T-helper 2 cell (primary cell): ENCODE results near the gene ALPK3.
"Not testable (repeated sequence)": the region's sequence is repeated elsewhere in the genome, so short reads cannot be mapped to it uniquely, and the experiment has no call there.

Source experiments
- DNase-seq, 5 experiments: peaks; one replicate each; pipeline versions ENCODE4 v3.0.0 to v3.0.0-alpha.2; 2012 to 2022

ALPK3 gene

DNA sequence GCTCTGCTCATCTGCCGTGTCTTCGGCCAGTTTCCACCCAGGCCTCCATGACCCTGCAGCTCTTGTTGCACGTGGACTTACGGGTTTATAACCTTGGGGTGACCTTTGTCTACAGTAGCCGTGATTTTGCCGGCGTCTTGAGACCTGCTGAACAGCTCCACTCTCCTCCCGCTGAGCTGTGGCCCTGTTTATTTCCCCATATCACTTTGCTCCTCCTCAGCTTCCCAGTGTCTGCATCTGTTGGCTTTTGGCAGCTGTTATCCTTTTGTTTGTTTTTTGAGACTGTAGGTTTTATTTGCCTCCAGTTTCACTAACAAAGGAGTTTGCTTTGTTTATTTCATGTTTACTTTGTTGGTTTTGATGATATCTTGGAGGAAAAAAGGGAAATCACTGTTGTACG is 38.0 kb downstream of the ALPK3 start:
- DNase-seq: no peak

DNA sequence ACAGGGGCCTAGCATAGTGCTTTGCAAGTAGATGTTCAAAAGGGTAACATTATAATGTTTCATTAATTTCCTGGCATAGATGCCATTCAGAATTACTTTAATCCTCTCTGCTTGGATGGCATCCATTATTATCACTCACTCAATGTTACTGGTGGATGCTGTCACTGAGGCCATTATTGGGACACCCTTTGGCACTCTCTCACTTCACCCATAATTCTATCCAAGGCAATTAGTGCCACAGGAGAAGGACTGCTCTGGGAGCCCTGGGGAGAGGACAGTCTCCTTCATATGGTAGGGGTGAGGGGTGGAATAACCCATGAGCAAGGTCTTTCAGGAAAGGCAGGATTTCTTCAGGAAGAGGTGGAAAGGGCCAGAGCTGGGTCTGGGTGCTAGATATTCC is 38.6 kb downstream of the ALPK3 start:
- no peak for DNase-seq

GRCh38 chr15:84856731-84857417 is 39.7 kb downstream of the ALPK3 start:
- DNase-seq: no peak

- no peak for DNase-seq
Measured at GRCh38 chr15:84857418-84858004, 40.4 kb downstream of the ALPK3 start.

DNA sequence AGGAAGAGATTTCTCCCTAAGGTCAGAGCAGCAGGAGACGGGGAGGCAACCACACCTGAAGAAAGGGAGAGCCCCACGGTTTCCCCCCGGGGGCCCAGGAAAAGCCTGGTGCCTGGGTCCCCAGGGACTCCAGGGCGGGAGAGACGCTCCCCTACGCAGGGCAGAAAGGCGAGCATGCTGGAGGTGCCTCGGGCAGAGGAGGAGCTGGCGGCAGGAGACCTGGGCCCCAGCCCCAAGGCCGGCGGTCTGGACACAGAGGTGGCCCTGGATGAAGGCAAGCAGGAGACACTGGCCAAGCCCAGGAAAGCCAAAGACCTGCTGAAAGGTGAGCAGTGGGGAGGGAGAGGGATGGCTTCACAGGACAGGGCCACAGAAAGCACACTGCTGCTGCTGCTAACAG is 41.1 kb downstream of the ALPK3 start:
- no peak for DNase-seq

DNA sequence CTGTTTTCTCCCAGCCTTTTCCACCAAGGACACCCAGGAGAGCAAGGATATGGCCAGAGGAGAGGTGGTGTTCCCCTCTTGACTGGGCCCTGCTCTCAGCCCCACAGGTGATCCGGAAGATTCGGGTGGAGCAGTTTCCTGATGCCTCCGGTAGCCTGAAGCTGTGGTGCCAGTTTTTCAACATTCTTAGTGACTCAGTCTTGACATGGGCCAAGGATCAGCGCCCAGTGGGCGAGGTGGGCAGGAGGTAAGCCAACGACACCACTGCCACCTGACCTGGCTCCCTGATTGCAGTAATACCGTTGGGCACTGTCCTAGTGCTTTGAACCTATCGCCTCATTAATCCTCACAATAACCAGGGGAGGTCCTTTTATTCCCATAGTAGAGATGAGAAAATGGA is 42.0 kb downstream of the ALPK3 start:
- DNase-seq: no peak

DNA sequence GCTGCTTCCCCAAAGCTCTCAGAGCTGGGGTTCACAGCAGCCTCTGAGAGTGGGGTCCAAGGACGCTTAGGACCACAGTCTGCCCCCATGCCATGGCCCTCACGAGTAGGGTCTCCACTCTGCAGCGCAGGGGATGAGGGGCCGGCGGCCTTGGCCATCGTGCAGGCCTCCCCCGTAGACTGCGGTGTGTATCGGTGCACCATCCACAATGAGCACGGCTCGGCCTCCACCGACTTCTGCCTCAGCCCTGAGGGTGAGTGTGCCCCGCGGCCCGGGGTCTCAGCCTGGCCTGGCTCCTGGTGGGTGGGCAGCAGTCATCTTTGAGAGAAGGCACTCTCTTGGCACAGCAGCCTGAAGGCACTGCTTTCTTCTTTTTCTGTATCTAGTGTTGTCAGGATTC is 42.5 kb downstream of the ALPK3 start:
- DNase-seq: no peak

GRCh38 chr15:84861781-84862180 is 44.6 kb downstream of the ALPK3 start:
- DNase-seq: no peak

DNA sequence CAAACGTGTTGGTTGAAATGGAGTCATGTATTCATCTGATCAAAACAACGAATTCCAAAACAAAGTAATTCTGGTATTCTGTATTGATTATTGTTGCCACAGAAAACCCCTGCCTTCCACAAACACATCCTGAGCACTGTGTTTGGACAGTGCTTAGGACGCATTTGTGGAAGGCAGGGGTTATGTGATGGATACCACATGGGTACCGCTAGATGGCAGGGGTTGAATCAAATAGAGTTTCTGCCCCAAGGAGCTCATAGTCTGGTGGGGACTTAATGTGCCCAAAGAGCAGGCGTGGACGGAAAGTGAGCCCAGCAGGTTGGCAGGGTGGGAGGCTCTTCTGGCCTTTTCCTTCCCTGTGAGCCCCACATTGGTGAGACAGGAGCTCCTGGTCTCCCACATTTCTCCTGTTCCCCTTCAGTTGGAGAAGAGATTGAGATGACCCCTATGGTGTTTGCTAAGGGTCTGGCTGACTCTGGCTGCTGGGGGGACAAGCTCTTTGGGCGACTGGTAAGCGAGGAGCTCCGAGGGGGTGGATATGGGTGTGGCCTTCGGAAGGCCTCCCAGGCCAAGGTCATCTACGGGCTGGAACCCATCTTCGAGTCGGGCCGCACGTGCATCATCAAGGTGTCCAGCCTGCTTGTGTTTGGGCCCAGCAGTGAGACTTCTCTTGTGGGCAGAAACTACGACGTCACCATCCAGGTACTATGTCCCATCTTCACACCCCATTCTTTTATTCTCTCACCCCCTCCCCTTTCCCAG is 45.2 kb downstream of the ALPK3 start:
- no peak for DNase-seq

DNA sequence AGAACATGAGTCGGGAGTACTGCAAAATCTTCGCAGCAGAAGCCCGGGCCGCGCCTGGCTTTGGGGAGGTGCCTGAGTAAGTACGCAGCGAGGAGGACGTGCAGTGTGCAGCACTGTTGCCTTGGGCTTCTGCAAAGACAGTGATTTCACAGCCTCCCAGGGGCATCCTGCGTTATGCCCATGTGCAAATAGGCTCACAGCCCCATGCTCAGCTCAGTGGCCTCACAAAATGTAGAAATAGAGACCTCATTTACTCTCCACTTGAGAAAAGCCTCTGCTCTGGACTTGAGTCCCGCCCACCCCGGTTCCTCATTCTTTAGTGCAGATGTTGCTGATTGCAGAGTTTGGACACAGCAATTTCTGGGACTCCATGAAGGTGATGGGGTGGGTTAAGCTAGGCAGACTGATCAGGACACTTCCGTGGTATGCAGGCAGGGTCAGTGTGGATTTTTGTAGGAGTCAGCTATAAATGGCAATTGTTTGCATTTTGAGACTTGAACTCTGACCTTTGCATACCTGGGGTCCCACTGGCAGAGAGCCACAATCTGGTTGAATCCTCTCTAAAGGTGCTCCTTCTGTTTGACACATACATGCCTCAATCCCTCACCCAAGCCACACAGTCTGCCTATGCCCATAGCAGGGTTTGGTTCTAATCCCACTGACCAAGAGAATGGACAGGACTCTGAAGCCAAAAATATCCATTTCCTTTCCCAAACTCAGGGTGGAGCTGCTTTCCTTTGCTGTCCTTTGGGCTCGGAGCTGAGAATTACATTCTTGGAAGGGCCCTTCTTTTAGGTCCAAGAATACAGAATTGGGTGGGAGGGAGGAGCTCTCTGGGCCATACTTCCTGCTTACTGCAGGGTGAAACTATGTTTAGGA is 46.6 kb downstream of the ALPK3 start:
- DNase-seq: no peak

DNA sequence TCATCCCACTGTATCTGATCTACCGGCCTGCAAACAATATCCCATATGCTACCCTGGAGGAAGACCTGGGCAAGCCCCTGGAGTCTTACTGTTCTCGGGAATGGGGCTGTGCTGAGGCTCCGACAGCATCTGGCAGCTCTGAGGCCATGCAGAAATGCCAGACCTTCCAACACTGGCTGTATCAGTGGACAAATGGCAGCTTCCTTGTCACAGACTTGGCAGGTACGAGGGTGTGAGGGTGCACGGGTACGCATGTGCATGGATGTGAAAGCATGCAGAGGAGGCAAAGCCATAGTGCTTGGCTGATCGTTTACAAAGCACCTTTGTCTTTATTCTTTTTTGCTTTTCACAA is 47.3 kb downstream of the ALPK3 start:
- no peak for DNase-seq

GRCh38 chr15:84865074-84865569 is 48.0 kb downstream of the ALPK3 start:
- no peak for DNase-seq

DNA sequence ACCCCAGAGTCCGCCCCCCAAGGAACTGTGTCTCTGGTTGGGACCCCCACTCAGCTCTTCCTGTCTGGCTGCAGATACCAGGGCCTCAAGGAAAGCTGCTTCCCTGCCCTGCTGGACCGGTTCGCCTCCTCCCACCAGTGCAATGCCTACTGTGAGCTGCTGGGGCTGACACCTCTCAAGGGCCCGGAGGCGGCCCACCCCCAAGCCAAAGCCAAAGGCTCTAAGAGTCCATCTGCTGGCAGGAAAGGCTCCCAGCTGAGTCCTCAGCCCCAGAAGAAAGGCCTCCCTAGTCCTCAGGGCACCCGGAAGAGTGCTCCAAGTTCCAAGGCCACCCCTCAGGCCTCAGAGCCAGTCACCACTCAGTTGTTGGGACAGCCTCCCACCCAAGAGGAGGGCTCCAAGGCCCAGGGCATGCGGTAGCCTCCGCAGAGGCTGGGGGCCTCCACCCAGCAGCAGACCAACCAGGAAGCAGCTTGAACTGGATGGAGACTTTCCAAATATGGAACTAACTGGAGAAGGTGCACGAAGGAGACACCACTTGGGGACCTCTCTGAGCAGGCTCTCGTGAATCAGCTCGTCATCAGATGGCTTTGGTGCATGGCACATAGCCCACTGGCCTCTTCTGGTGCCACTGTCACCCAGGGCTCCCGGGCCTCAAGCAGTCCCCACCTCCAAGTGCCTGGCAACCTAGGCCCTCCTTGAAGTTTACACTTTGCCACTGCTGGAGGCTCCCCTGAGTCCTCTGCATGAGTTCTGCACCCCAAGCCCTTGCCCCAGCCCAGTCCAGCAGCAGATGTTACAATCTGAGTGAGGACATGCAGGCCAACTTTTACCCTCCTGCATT is 51.1 kb downstream of the ALPK3 start:
- DNase-seq: no peak

- DNase-seq: no peak
Measured at GRCh38 chr15:84869510-84869909, 52.4 kb downstream of the ALPK3 start.

DNA sequence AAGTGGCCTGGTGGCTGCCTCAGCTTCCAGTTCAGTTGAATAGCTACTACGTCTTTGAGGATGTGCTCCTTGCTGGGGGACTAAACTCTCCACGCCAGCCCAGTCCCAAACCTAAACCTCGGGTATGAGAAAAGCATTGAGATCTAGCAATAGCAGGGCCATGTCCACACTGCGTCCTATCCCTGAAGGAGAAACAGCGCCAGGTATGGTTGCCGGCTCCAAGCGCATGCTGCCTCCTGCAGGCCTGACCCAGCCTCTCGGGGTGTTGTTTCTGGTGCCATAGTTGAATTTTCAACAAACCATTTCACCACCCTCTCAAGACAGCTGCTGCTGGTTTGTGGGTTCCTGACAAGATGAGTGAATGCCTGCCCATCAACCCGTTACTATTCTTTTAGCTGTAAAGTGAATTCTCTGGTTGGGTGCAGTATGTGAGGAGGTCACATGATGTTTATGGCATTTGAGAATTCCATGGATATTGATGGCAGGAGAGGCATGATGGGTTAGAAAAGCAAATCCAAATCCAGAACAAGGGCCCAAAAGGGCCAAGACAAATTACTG is 54.4 kb downstream of the ALPK3 start:
- DNase-seq: peak in 1 of 5 experiments; percentile 22

DNA sequence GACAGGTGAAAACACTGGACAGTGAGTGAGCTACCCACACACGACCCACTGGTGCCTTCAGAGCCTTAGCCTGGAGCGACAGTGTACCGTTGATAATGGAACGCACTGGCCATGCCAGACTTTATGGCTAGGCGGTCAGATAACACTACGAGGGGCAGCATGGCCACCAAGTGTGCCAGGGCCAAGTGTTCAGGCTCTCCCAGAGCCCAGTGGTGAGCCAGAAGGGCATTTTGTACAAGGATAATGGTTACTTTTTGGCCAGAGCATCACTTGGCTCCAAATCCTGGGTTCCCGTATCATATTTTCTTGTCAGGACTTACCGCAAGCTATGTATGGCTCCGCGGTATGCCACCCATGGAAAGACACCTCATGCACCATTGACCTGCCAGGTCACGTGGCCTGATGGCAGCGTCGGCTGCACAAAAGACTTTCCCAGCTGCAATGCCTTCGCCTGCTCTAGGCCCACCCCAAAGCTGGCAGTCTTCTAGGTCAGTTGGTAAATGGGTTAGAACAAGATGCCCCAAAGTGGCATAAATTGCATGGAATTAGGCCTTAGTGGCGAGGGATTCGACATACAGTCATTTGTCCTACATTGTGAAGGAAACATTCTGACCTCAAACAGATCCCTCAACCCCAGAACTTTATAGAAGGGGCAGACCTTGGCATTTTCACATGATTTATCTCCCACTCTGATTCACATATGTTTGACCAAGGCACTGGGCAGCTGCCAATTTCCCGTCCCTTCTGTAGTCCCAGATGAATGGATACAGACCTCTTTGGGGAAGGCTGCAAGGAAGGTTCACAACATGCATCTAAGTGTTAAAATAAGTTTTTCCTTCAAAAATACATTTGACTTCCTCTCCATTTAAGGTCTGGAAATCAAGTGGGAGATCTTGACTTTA is 55.1 kb downstream of the ALPK3 start:
- no peak for DNase-seq

DNA sequence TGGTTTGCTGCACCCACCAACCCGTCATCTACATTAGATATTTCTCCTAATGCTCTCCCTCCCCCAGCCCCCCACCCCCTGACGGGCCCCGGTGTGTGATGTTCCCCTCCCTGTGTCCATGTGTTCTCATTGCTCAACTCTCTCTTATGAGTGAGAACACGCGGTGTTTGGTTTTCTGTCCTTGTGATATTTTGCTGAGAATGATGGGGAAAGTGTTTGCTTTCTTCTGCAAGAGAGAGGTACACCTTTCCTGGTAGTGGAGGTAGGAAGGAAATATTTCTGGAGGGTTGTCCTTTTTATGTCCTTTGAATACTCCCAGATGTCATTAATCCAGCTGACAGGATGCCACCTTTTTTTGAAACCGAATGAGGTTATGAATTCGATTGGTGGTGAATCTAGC is 56.8 kb downstream of the ALPK3 start:
- DNase-seq: no peak

- no peak for DNase-seq
Measured at GRCh38 chr15:84874981-84875699, 58.0 kb downstream of the ALPK3 start.

DNA sequence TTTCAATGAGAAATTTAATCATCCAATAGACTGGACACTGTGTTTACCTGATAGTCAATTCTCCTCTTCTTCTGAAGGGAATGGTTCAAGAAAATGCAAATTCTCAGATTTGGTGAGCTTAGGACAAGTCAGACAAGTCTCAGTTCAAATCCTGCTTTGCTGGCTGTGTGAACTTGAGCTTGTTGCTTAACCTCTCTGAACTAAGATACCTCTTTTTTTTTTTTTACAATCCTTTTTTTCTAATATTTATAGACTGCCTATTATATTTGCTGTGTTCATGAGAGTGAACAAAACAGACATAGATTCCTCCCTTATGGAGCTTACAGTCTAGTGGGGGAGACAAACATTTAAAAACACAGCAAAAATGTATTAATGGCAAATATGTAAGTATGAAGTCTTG is 59.1 kb downstream of the ALPK3 start:
- no peak for DNase-seq

DNA sequence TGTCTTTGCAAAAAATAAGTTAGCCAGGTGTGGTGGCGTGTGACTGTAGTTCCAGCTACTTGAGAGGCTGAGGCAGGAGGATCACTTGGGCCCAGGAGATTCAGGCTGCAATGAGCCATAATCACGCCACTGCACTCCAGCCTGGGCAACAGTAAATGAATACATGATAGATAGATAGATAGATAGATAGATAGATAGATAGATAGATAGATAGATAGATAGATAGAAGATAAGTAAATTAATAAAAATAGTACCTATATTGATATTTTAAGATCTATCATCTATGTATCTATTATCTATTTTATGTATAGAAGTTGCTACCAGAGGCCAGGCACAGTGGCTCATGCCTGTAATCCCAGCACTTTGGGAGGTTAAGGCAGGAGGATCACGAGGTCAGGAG is 60.5 kb downstream of the ALPK3 start:
- DNase-seq: not testable (repeated sequence)
